H9 (cell line): ENCODE data around the gene ABCF2. TPM values are rescaled to one million over a fixed set of nuclear protein-coding genes. Genes with fewer than 3 reads are reported as not detected.

Source experiments
- DNase-seq: peaks from one replicate; pipeline ENCODE4 v3.0.0-alpha.2; 2017
- H2AFZ ChIP-seq: one replicate; pipeline ENCODE4 v1.6.1; 2013; ENCODE audit warnings: mild to moderate bottlenecking, low read length, control low read depth, moderate library complexity
- H2AK5ac ChIP-seq: 2 replicates; pipeline ENCODE4 v1.6.1; 2013; ENCODE audit warnings: low read length, control low read depth, mixed read lengths; ENCODE audit not compliant: insufficient read length
- H2BK120ac ChIP-seq: one replicate; pipeline ENCODE4 v1.6.1; 2013; ENCODE audit warnings: low read depth, mild to moderate bottlenecking, low read length, control low read depth, inconsistent platforms; ENCODE audit not compliant: poor library complexity, severe bottlenecking
- H2BK12ac ChIP-seq: 2 replicates; pipeline ENCODE4 v1.6.1; 2013; ENCODE audit warnings: low read length, control low read depth, mixed read lengths, low read depth; ENCODE audit not compliant: insufficient read length
- H2BK15ac ChIP-seq: 2 replicates; pipeline ENCODE4 v1.6.1; 2013; ENCODE audit warnings: low read depth, low read length, control low read depth
- H2BK20ac ChIP-seq: one replicate; pipeline ENCODE4 v1.6.1; 2013; ENCODE audit warnings: low read depth, mild to moderate bottlenecking, low read length, control low read depth, inconsistent platforms; ENCODE audit not compliant: poor library complexity, severe bottlenecking
- H2BK5ac ChIP-seq: 2 replicates; pipeline ENCODE4 v1.6.1; 2013; ENCODE audit warnings: low read length, control low read depth, mixed read lengths; ENCODE audit not compliant: insufficient read length
- H3K14ac ChIP-seq: 2 replicates; pipeline ENCODE4 v1.6.1; 2013; ENCODE audit warnings: low read length, control low read depth; ENCODE audit not compliant: insufficient read depth
- H3K18ac ChIP-seq: 2 replicates; pipeline ENCODE4 v1.6.1; 2013; ENCODE audit warnings: low read depth, mild to moderate bottlenecking, mixed read lengths, low read length, control low read depth; ENCODE audit not compliant: insufficient read length
- H3K23ac ChIP-seq: 2 replicates; pipeline ENCODE4 v1.6.1; 2013; ENCODE audit warnings: low read length, control low read depth, mixed read lengths, low read depth; ENCODE audit not compliant: insufficient read length
- H3K23me2 ChIP-seq: 2 replicates; pipeline ENCODE4 v1.6.1; 2013; ENCODE audit warnings: low read depth, mild to moderate bottlenecking, mixed read lengths, low read length, control low read depth; ENCODE audit not compliant: insufficient read length, poor library complexity, severe bottlenecking
- H3K27ac ChIP-seq: 2 replicates; pipeline ENCODE4 v1.5.1; 2013; ENCODE audit warnings: low read length, control low read depth, mixed read lengths, low read depth; ENCODE audit not compliant: insufficient read length
- H3K27me3 ChIP-seq: 2 replicates; pipeline ENCODE4 v1.6.1; 2013; ENCODE audit warnings: low read length, control low read depth, inconsistent platforms; ENCODE audit not compliant: insufficient read depth
- H3K4ac ChIP-seq: 2 replicates; pipeline ENCODE4 v1.6.1; 2013; ENCODE audit warnings: low read depth, mild to moderate bottlenecking, control low read depth, inconsistent platforms, low read length, moderate library complexity
- H3K4me1 ChIP-seq: 2 replicates; pipeline ENCODE4 v1.6.1; 2013; ENCODE audit warnings: low read length, control low read depth, inconsistent platforms; ENCODE audit not compliant: insufficient read depth
- H3K4me2 ChIP-seq: 2 replicates; pipeline ENCODE4 v1.6.1; 2013; ENCODE audit warnings: low read length, control low read depth, mixed read lengths; ENCODE audit not compliant: insufficient read length, insufficient read depth
- H3K56ac ChIP-seq: 2 replicates; pipeline ENCODE4 v1.6.1; 2013; ENCODE audit warnings: low read depth, mild to moderate bottlenecking, mixed read lengths, low read length, control low read depth; ENCODE audit not compliant: insufficient read length
- H3K79me1 ChIP-seq: 2 replicates; pipeline ENCODE4 v1.6.1; 2013; ENCODE audit warnings: low read depth, mild to moderate bottlenecking, moderate library complexity, low read length, control low read depth, inconsistent platforms; ENCODE audit not compliant: insufficient read depth, poor library complexity, severe bottlenecking
- H3K79me2 ChIP-seq: 2 replicates; pipeline ENCODE4 v1.6.1; 2013; ENCODE audit warnings: low read length, control low read depth, inconsistent platforms; ENCODE audit not compliant: insufficient read depth
- H3K9ac ChIP-seq: 2 replicates; pipeline ENCODE4 v1.6.1; 2013; ENCODE audit warnings: low read length, control low read depth, mixed read lengths; ENCODE audit not compliant: insufficient read length; ENCODE audit errors: extremely low read depth
- H3K9me3 ChIP-seq: one replicate; pipeline ENCODE4 v1.6.1; 2013; ENCODE audit warnings: low read depth, low read length, inconsistent platforms; ENCODE audit not compliant: control insufficient read depth
- H3T11ph ChIP-seq: one replicate; pipeline ENCODE4 v1.6.1; 2013; ENCODE audit warnings: mild to moderate bottlenecking, low read length, control low read depth, inconsistent platforms
- H4K20me1 ChIP-seq: one replicate; pipeline ENCODE4 v1.6.1; 2013; ENCODE audit not compliant: control insufficient read depth, insufficient read length, insufficient read depth
- H4K5ac ChIP-seq: 2 replicates; pipeline ENCODE4 v1.6.1; 2013; ENCODE audit warnings: low read depth, mild to moderate bottlenecking, mixed read lengths, low read length, control low read depth; ENCODE audit not compliant: insufficient read length
- H4K8ac ChIP-seq: replicated peaks from 2 replicates; pipeline ENCODE4 v1.6.1; 2013; ENCODE audit warnings: low read length, control low read depth, mixed read lengths, low read depth; ENCODE audit not compliant: insufficient read length
- H4K91ac ChIP-seq: 2 replicates; pipeline ENCODE4 v1.6.1; 2013; ENCODE audit warnings: low read depth, mild to moderate bottlenecking, moderate library complexity, mixed read lengths, low read length, control low read depth; ENCODE audit not compliant: insufficient read length
- H3K27ac Mint-ChIP-seq, 3 experiments: 2 replicates in 2 of 3; 3 replicates in 1 of 3; pipeline ENCODE4 v1.8.0; 2020 to 2021; ENCODE audit warnings: mixed read lengths in 3 of 3, mild to moderate bottlenecking in 1 of 3, moderate library complexity in 1 of 3
- H3K27me3 Mint-ChIP-seq: 2 replicates; pipeline ENCODE4 v1.8.0; 2021; ENCODE audit warnings: low read depth, mild to moderate bottlenecking, moderate library complexity, mixed read lengths
- H3K36me3 Mint-ChIP-seq, 3 experiments: 2 replicates in 2 of 3; 3 replicates in 1 of 3; pipeline ENCODE4 v1.8.0; 2020 to 2021; ENCODE audit warnings: low read depth in 3 of 3, mixed read lengths in 3 of 3; ENCODE audit not compliant: insufficient read depth in 1 of 3
- H3K4me1 Mint-ChIP-seq, 2 experiments: 2 replicates each; pipeline ENCODE4 v1.8.0; 2020; ENCODE audit warnings: mixed read lengths in 2 of 2
- H3K4me3 Mint-ChIP-seq, 2 experiments: 2 replicates in 1 of 2; 3 replicates in 1 of 2; pipeline ENCODE4 v1.8.0; 2020 to 2021; ENCODE audit warnings: mild to moderate bottlenecking in 2 of 2, mixed read lengths in 2 of 2, moderate library complexity in 1 of 2
- H3K9me3 Mint-ChIP-seq, 2 experiments: 2 replicates in 1 of 2; 3 replicates in 1 of 2; pipeline ENCODE4 v1.8.0; 2020; ENCODE audit warnings: mild to moderate bottlenecking in 2 of 2, mixed read lengths in 2 of 2, moderate library complexity in 1 of 2
- WGBS: extraction: QIAGEN DNeasy Blood & Tissue Kit; methylation state at CpG from one replicate; pipeline ENCODE4 v1.1.7; 2013; ENCODE audit warnings: missing lambda C conversion rate, low lambda C conversion rate, mixed read lengths; ENCODE audit not compliant: insufficient read length; ENCODE audit errors: extremely low coverage; 5-methylcytosine and 5-hydroxymethylcytosine counted together
- total RNA-seq: library from RNA; stranded (reverse); gene quantifications from 2 replicates; pipeline ENCODE4 v1.2.1, GENCODE V29; 2021
- TF ChIP-seq, protein P1 (sequence below): fragments of 200-600 bp; sonication (generic); conservative IDR thresholded peaks from 3 replicates; pipeline ENCODE4 v1.8.0; 2021; ENCODE audit warnings: antibody characterized with exemption, mild to moderate bottlenecking

ABCF2 gene
- total RNA-seq, 1 experiment from 2014 or later: 70.1 TPM

DNA sequence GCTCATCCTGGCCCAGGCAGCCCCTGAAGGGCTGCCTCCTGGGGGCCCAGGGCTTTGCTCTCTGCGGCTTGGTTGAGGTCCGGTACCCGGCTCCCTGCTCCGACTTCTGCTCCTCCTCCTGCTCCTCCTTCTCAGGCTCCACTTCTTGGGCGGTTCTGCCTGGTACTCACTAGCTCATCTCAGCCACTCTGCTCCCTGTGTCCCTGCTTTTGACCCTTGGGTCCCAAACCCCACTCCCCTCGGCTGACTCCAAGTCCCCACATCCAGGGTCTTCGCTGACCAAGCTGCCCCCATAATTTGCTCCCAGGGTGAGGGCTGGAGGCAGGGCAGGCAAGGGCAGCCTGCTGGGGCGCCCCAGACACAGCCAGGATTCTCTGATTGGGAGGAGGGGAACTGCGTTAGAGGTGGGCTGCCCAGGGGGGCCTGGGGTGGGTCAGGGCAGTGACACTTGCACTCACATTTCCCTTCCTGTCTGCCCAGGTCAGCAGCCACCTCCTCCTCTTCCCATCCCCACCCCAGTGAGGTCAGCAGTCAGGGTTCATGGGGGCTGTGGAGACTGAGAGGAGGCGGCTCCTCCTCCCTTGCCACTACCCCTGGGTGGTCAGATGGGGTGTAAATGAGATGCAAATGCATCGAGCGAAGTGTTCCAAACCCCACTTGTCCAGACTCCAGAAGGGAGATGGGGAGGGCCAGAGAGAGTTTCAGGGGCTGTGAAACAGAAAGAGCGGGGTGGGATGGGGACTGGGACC, 19.3 kb upstream of the ABCF2 start:
- Mint-ChIP-seq H3K27me3 (peaks cover 74% of the 10 kb centered on the region), H3K4me3 (peak overlapping the region; percentile 48 to 79), H3K27ac (no peak overlapping the region), H3K36me3 (peaks cover 0 to 2% (median 0%) of the 10 kb centered on the region in 3 experiments; a peak in 1 of 7 replicates), H3K4me1 (peaks cover 55 to 65% of the 10 kb centered on the region in 2 experiments), H3K9me3 (no peaks in the 10 kb centered on the region; a peak in 1 of 5 replicates)
- H3K9me3 ChIP-seq: no peaks in the 10 kb centered on the region
- H3K23ac ChIP-seq: no peak overlapping the region
- no peak overlapping the region for H2AFZ ChIP-seq
- H3K4ac ChIP-seq: no peak overlapping the region
- H2BK20ac ChIP-seq: no peak overlapping the region
- H4K91ac ChIP-seq: no peak overlapping the region
- peaks cover 19% of the 10 kb centered on the region; the same call in 1 of the 2 replicates for H3K27me3 ChIP-seq
- no peaks in the 10 kb centered on the region for H4K20me1 ChIP-seq
- H2BK12ac ChIP-seq: no peak overlapping the region
- no peak overlapping the region for H2BK120ac ChIP-seq
- H4K5ac ChIP-seq: no peak overlapping the region
- H3K4me2 ChIP-seq: peak overlapping the region; percentile 28
- H2BK15ac ChIP-seq: no peak overlapping the region
- no peak overlapping the region for H4K8ac ChIP-seq
- no peak overlapping the region for H3K18ac ChIP-seq
- no peaks in the 10 kb centered on the region for H3K79me1 ChIP-seq
- WGBS: no CpG with 5 or more reads among the region's 13 CpGs
- H2AK5ac ChIP-seq: no peak overlapping the region
- no peak overlapping the region for H3K56ac ChIP-seq
- H3K9ac ChIP-seq: no peak overlapping the region
- peaks cover 11% of the 10 kb centered on the region for H3K23me2 ChIP-seq
- no peaks in the 10 kb centered on the region for H3K79me2 ChIP-seq
- TF ChIP-seq, protein P1, sequence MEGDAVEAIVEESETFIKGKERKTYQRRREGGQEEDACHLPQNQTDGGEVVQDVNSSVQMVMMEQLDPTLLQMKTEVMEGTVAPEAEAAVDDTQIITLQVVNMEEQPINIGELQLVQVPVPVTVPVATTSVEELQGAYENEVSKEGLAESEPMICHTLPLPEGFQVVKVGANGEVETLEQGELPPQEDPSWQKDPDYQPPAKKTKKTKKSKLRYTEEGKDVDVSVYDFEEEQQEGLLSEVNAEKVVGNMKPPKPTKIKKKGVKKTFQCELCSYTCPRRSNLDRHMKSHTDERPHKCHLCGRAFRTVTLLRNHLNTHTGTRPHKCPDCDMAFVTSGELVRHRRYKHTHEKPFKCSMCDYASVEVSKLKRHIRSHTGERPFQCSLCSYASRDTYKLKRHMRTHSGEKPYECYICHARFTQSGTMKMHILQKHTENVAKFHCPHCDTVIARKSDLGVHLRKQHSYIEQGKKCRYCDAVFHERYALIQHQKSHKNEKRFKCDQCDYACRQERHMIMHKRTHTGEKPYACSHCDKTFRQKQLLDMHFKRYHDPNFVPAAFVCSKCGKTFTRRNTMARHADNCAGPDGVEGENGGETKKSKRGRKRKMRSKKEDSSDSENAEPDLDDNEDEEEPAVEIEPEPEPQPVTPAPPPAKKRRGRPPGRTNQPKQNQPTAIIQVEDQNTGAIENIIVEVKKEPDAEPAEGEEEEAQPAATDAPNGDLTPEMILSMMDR: no peak
- H2BK5ac ChIP-seq: no peak overlapping the region
- H3K14ac ChIP-seq: no peak overlapping the region
- H3K27ac ChIP-seq: no peak overlapping the region
- no peak overlapping the region for H3T11ph ChIP-seq
- DNase-seq: no peak
- peaks cover 4% of the 10 kb centered on the region; the same call in 1 of the 2 replicates for H3K4me1 ChIP-seq
